GM23338 (cell line): ENCODE data around the gene NTNG1. TPM values are rescaled to one million over a fixed set of nuclear protein-coding genes. Genes with fewer than 3 reads are reported as not detected.

Source experiments
- ATAC-seq: fragments of 200-7000 bp; cut with Tn5 transposase; 3 replicates; pipeline ENCODE4 v1.9.1; 2020
- DNase-seq: peaks from one replicate; pipeline ENCODE4 v3.0.0-alpha.2; 2015; ENCODE audit warnings: low spot score
- H2AFZ ChIP-seq: fragments of 200-600 bp; sonication (generic); 2 replicates; pipeline ENCODE4 v1.8.0; 2016; ENCODE audit warnings: antibody characterized with exemption, mild to moderate bottlenecking, moderate library complexity
- H3F3A ChIP-seq: fragments of 200-600 bp; sonication (generic); replicated peaks from 2 replicates; pipeline ENCODE4 v1.8.0; 2017; ENCODE audit warnings: antibody characterized with exemption, mixed run types, low read depth
- H3K27ac ChIP-seq: fragments of 200-600 bp; sonication (generic); 2 replicates; pipeline ENCODE4 v1.6.1; 2016; ENCODE audit warnings: low read depth
- H3K27me3 ChIP-seq: fragments of 200-600 bp; sonication (generic); 2 replicates; pipeline ENCODE4 v1.8.0; 2016; ENCODE audit warnings: mild to moderate bottlenecking, mixed run types, moderate library complexity; ENCODE audit not compliant: insufficient read depth
- H3K36me3 ChIP-seq: fragments of 200-600 bp; sonication (generic); 2 replicates; pipeline ENCODE4 v1.8.0; 2016; ENCODE audit warnings: mild to moderate bottlenecking; ENCODE audit not compliant: insufficient read depth
- H3K4me1 ChIP-seq: fragments of 200-600 bp; sonication (generic); 2 replicates; pipeline ENCODE4 v1.8.0; 2016; ENCODE audit warnings: mild to moderate bottlenecking, moderate library complexity; ENCODE audit not compliant: insufficient read depth
- H3K4me2 ChIP-seq: fragments of 200-600 bp; sonication (generic); 2 replicates; pipeline ENCODE4 v1.7.1; 2017; ENCODE audit warnings: mixed run types
- H3K4me3 ChIP-seq: fragments of 200-600 bp; sonication (generic); 2 replicates; pipeline ENCODE4 v1.6.1; 2016; ENCODE audit warnings: mixed run types
- H3K79me2 ChIP-seq: fragments of 200-600 bp; sonication (generic); replicated peaks from 2 replicates; pipeline ENCODE4 v1.8.0; 2017; ENCODE audit warnings: mild to moderate bottlenecking; ENCODE audit not compliant: insufficient read depth
- H3K9me2 ChIP-seq: fragments of 200-600 bp; sonication (generic); 2 replicates; pipeline ENCODE4 v1.8.0; 2017; ENCODE audit not compliant: insufficient read depth
- H4K20me1 ChIP-seq: fragments of 200-600 bp; sonication (generic); replicated peaks from 2 replicates; pipeline ENCODE4 v1.8.0; 2017; ENCODE audit warnings: mild to moderate bottlenecking; ENCODE audit not compliant: insufficient read depth
- H3K27ac Mint-ChIP-seq: 2 replicates; pipeline ENCODE4 v1.8.0; 2020; ENCODE audit warnings: inconsistent platforms, mild to moderate bottlenecking, moderate library complexity, mixed read lengths
- H3K27me3 Mint-ChIP-seq: 3 replicates; pipeline ENCODE4 v1.8.0; 2022; ENCODE audit warnings: low read depth, mild to moderate bottlenecking, moderate library complexity, mixed read lengths, inconsistent platforms; ENCODE audit not compliant: insufficient read depth, poor library complexity
- H3K36me3 Mint-ChIP-seq: 3 replicates; pipeline ENCODE4 v1.8.0; 2021; ENCODE audit warnings: low read depth, mild to moderate bottlenecking, inconsistent platforms, moderate library complexity, mixed read lengths
- H3K4me1 Mint-ChIP-seq: 3 replicates; pipeline ENCODE4 v1.8.0; 2020; ENCODE audit warnings: mild to moderate bottlenecking, inconsistent platforms, mixed read lengths
- H3K4me3 Mint-ChIP-seq: 3 replicates; pipeline ENCODE4 v1.8.0; 2021; ENCODE audit warnings: moderate library complexity, mild to moderate bottlenecking, inconsistent platforms, mixed read lengths
- H3K9me3 Mint-ChIP-seq: 3 replicates; pipeline ENCODE4 v1.8.0; 2020; ENCODE audit warnings: moderate library complexity, mild to moderate bottlenecking, inconsistent platforms, mixed read lengths
- CREB1 ChIP-seq: fragments of 250-450 bp; sonication (Bioruptor Pico); IDR thresholded peaks from 2 replicates; pipeline ENCODE4 v1.5.0; 2020; ENCODE audit warnings: low read depth, mild to moderate bottlenecking, moderate library complexity
- CTCF ChIP-seq, 2 experiments: fragments of 200-600 bp in 1 of 2; sonication (generic) in 1 of 2; conservative IDR thresholded peaks; 2 replicates each; pipeline versions ENCODE4 v1.5.1 to v1.6.1; 2016 to 2017; ENCODE audit warnings: antibody characterized with exemption in 2 of 2, low read depth in 2 of 2, mild to moderate bottlenecking in 2 of 2, moderate library complexity in 1 of 2
- ETS1 ChIP-seq: IDR thresholded peaks from 2 replicates; pipeline ENCODE4 v1.6.1; 2016; ENCODE audit warnings: antibody characterized with exemption
- EZH2 ChIP-seq: fragments of 200-600 bp; sonication (generic); IDR thresholded peaks from one replicate; pipeline ENCODE4 v1.8.0; 2017; ENCODE audit warnings: antibody characterized with exemption, mild to moderate bottlenecking, low read depth; ENCODE audit not compliant: unreplicated experiment
- EZH2phosphoT487 ChIP-seq: fragments of 200-600 bp; sonication (generic); IDR thresholded peaks from one replicate; pipeline ENCODE4 v1.8.1; 2018; ENCODE audit warnings: antibody characterized with exemption; ENCODE audit not compliant: unreplicated experiment
- NANOG ChIP-seq: IDR thresholded peaks from 2 replicates; pipeline ENCODE4 v1.6.1; 2016; ENCODE audit warnings: antibody characterized with exemption, borderline replicate concordance
- POLR2AphosphoS5 ChIP-seq: IDR thresholded peaks from 2 replicates; pipeline ENCODE4 v1.6.1; 2016; ENCODE audit warnings: antibody characterized with exemption, low read depth
- REST ChIP-seq: IDR thresholded peaks from one replicate; pipeline ENCODE4 v1.6.1; 2018; ENCODE audit warnings: antibody characterized with exemption; ENCODE audit not compliant: unreplicated experiment
- ZNF114 ChIP-seq: fragments of 250-450 bp; sonication (Bioruptor Pico); IDR thresholded peaks from 2 replicates; pipeline ENCODE4 v1.5.0; 2020; ENCODE audit warnings: mild to moderate bottlenecking, moderate library complexity
- ZNF462 ChIP-seq: fragments of 250-450 bp; sonication (Bioruptor Pico); IDR thresholded peaks from 2 replicates; pipeline ENCODE4 v1.5.0; 2020; ENCODE audit warnings: mild to moderate bottlenecking, moderate library complexity
- polyA plus RNA-seq: library from polyadenylated mRNA; unstranded; fragments of >200 nt; fragmentation: Nextera tagmentation; extraction: Ambion mirVana; gene quantifications from 2 replicates; pipeline ENCODE4 v1.2.1, GENCODE V29; 2016
- total RNA-seq: library from RNA; depleted of rRNA; stranded (reverse); fragments of >200 nt; shearing (Covaris generic); gene quantifications from 2 replicates; pipeline ENCODE4 v1.2.3, GENCODE V29; 2014

The NTNG1 gene
- total and polyA plus RNA-seq, 2 experiments from 2014 or later: 7.2 to 10.3 TPM

- H3K27ac ChIP-seq: no peak overlapping the region
- H3F3A ChIP-seq: no peaks in the 10 kb centered on the region
- H3K4me3 ChIP-seq: no peak overlapping the region
- peaks cover 22% of the 10 kb centered on the region for H3K4me1 Mint-ChIP-seq
- H3K36me3 Mint-ChIP-seq: no peaks in the 10 kb centered on the region; the same call in 2 of the 3 replicates
- H3K79me2 ChIP-seq: no peaks in the 10 kb centered on the region
- no peaks in the 10 kb centered on the region for H4K20me1 ChIP-seq
- no peaks in the 10 kb centered on the region for H3K36me3 ChIP-seq
- TF ChIP-seq CREB1 (no peak), REST (no peak), NANOG (no peak), ZNF114 (CRISPR knock-in tag) (no peak), EZH2 (no peak), POLR2AphosphoS5 (no peak), EZH2phosphoT487 (no peak), CTCF (conservative IDR thresholded peaks at IDR 0.05; ENCODE audit: low read depth in 2 of 2) (no peak), ETS1 (no peak), ZNF462 (CRISPR knock-in tag) (no peak)
- DNase-seq (no peak), ATAC-seq (no peak)
- H3K27me3 ChIP-seq: no peaks in the 10 kb centered on the region
- H3K9me2 ChIP-seq: peaks cover 12% of the 10 kb centered on the region; the same call in 1 of the 2 replicates
- H3K27ac Mint-ChIP-seq: no peak overlapping the region
- no peak overlapping the region for H3K4me3 Mint-ChIP-seq
- no peaks in the 10 kb centered on the region; the same call in 2 of the 3 replicates for H3K9me3 Mint-ChIP-seq
- H3K27me3 Mint-ChIP-seq: peaks cover 1% of the 10 kb centered on the region
- H3K4me2 ChIP-seq: no peak overlapping the region
- no peak overlapping the region for H2AFZ ChIP-seq
- H3K4me1 ChIP-seq: peaks cover 21% of the 10 kb centered on the region
Measured at GRCh38 chr1:107188160-107188559, 47.3 kb downstream of the NTNG1 start.
